IMR-90 (cell line): Measurements from ENCODE around the gene TERC. TPM values are rescaled to one million over a fixed set of nuclear protein-coding genes. Genes with fewer than 3 reads are reported as not detected.

Experiments used
- ATAC-seq: fragments of 200-7000 bp; cut with Tn5 transposase; 2 replicates; pipeline ENCODE4 v1.9.1; 2020; ENCODE audit warnings: low read depth, mild to moderate bottlenecking, moderate library complexity
- BruUV-seq: library from RNA; stranded (reverse); fragments of 400-500 nt; replicated peaks from 2 replicates; lab custom pipeline; 2021; lab: Mats Ljungman, UMichigan
- CTCF ChIA-PET: fragments of 300-600 bp; formaldehyde crosslinking; extraction: SDS; loops from one replicate; lab custom pipeline; 2021; ENCODE audit warnings: antibody characterized with exemption; lab: Yijun Ruan, JAX
- POLR2A ChIA-PET: fragments of 300-600 bp; sonication (Branson Sonifier 250); formaldehyde crosslinking; loops from one replicate; lab custom pipeline; 2022; ENCODE audit warnings: antibody characterized with exemption; ENCODE audit not compliant: unreplicated experiment; lab: Charles Lee
- DNase-seq: peaks from one replicate; pipeline ENCODE4 v3.0.0; 2013
- H2AFZ ChIP-seq: replicated peaks from 2 replicates; pipeline ENCODE3; 2013; ENCODE audit warnings: low read length, mild to moderate bottlenecking; ENCODE audit not compliant: poor library complexity
- H2AK5ac ChIP-seq: 2 replicates; pipeline ENCODE4 v1.6.1; 2013; ENCODE audit warnings: low read depth, low read length, inconsistent platforms
- H2AK9ac ChIP-seq: replicated peaks from 2 replicates; pipeline ENCODE3; 2013; ENCODE audit warnings: mild to moderate bottlenecking, low read depth, low read length, moderate library complexity; ENCODE audit not compliant: poor library complexity
- H2BK120ac ChIP-seq: 2 replicates; pipeline ENCODE4 v1.6.1; 2013; ENCODE audit warnings: low read depth, low read length, inconsistent platforms
- H2BK15ac ChIP-seq: 3 replicates; pipeline ENCODE4 v1.6.1; 2013; ENCODE audit warnings: low read depth, low read length, inconsistent platforms
- H2BK20ac ChIP-seq: 2 replicates; pipeline ENCODE4 v1.6.1; 2013; ENCODE audit warnings: low read depth, mild to moderate bottlenecking, inconsistent platforms, low read length, moderate library complexity
- H2BK5ac ChIP-seq: 2 replicates; pipeline ENCODE4 v1.6.1; 2013; ENCODE audit warnings: mild to moderate bottlenecking, low read depth, low read length, inconsistent platforms; ENCODE audit not compliant: poor library complexity, severe bottlenecking
- H3K14ac ChIP-seq: replicated peaks from 2 replicates; pipeline ENCODE4 v1.6.1; 2013; ENCODE audit warnings: low read depth, low read length, inconsistent platforms
- H3K18ac ChIP-seq: 2 replicates; pipeline ENCODE4 v1.6.1; 2013; ENCODE audit warnings: low read depth, low read length, control low read depth
- H3K23ac ChIP-seq: 2 replicates; pipeline ENCODE4 v1.6.1; 2013; ENCODE audit warnings: low read depth, low read length, inconsistent platforms
- H3K27ac ChIP-seq: 2 replicates; pipeline ENCODE4 v1.5.1; 2013; ENCODE audit warnings: mild to moderate bottlenecking, control low read depth, low read length; ENCODE audit not compliant: insufficient read depth
- H3K27me3 ChIP-seq: 2 replicates; pipeline ENCODE4 v1.6.1; 2013; ENCODE audit warnings: low read length; ENCODE audit not compliant: control insufficient read depth, insufficient read depth
- H3K36me3 ChIP-seq: 2 replicates; pipeline ENCODE4 v1.6.1; 2013; ENCODE audit warnings: low read length, mixed read lengths; ENCODE audit not compliant: control insufficient read depth, insufficient read depth
- H3K4ac ChIP-seq: 2 replicates; pipeline ENCODE4 v1.6.1; 2013; ENCODE audit warnings: low read depth, low read length, inconsistent platforms
- H3K4me1 ChIP-seq: 2 replicates; pipeline ENCODE4 v1.6.1; 2013; ENCODE audit warnings: low read length, mixed read lengths; ENCODE audit not compliant: control insufficient read depth, insufficient read depth
- H3K4me2 ChIP-seq: 2 replicates; pipeline ENCODE4 v1.6.1; 2013; ENCODE audit warnings: low read depth, mild to moderate bottlenecking, control low read depth, low read length, moderate library complexity
- H3K4me3 ChIP-seq: 2 replicates; pipeline ENCODE4 v1.5.1; 2013; ENCODE audit warnings: low read depth, mild to moderate bottlenecking, control low read depth, low read length, moderate library complexity; ENCODE audit not compliant: insufficient read depth
- H3K56ac ChIP-seq: 2 replicates; pipeline ENCODE4 v1.6.1; 2013; ENCODE audit warnings: low read length, inconsistent platforms; ENCODE audit not compliant: insufficient read depth; ENCODE audit errors: extremely low read depth
- H3K79me1 ChIP-seq, 2 experiments: 2 replicates each; pipeline ENCODE4 v1.6.1; 2013; ENCODE audit warnings: low read length in 2 of 2, inconsistent platforms in 1 of 2, low read depth in 1 of 2
- H3K9ac ChIP-seq: 2 replicates; pipeline ENCODE4 v1.6.1; 2013; ENCODE audit warnings: low read depth, low read length, control low read depth
- H3K9me1 ChIP-seq: 2 replicates; pipeline ENCODE4 v1.6.1; 2013; ENCODE audit warnings: low read length, inconsistent platforms; ENCODE audit not compliant: insufficient read depth
- H3K9me3 ChIP-seq: 2 replicates; pipeline ENCODE4 v1.6.1; 2013; ENCODE audit warnings: low read length; ENCODE audit not compliant: control insufficient read depth, insufficient read depth
- H4K20me1 ChIP-seq: 2 replicates; pipeline ENCODE4 v1.6.1; 2013; ENCODE audit warnings: low read length, inconsistent platforms; ENCODE audit not compliant: insufficient read depth
- H4K5ac ChIP-seq: 2 replicates; pipeline ENCODE4 v1.6.1; 2013; ENCODE audit warnings: mild to moderate bottlenecking, low read depth, low read length, control low read depth
- H4K8ac ChIP-seq, 2 experiments: 2 replicates each; pipeline ENCODE4 v1.6.1; 2013; ENCODE audit warnings: low read depth in 2 of 2, low read length in 2 of 2, control low read depth in 1 of 2, inconsistent platforms in 1 of 2
- H4K91ac ChIP-seq: 2 replicates; pipeline ENCODE4 v1.6.1; 2013; ENCODE audit warnings: low read depth, low read length, inconsistent platforms; ENCODE audit not compliant: insufficient read depth
- BHLHE40 ChIP-seq: fragments of 150-350 bp; IDR thresholded peaks from 2 replicates; pipeline ENCODE4 v1.6.1; 2016; ENCODE audit warnings: mild to moderate bottlenecking, low read depth, low read length
- RAD21 ChIP-seq: IDR thresholded peaks from 2 replicates; pipeline ENCODE4 v1.6.1; 2012; ENCODE audit warnings: low read length, improper control_type of control experiment
- WGBS, 2 experiments: methylation state at CpG; one replicate each; pipeline versions ENCODE4 v1.1.5 to v1.1.7; 2013; ENCODE audit warnings: missing lambda C conversion rate in 2 of 2; ENCODE audit not compliant: insufficient read length in 1 of 2; ENCODE audit errors: extremely low coverage in 2 of 2; 5-methylcytosine and 5-hydroxymethylcytosine counted together
- dilution Hi-C: fragments of 300-500 bp; cut with HindIII; formaldehyde crosslinking; loops from one replicate; pipeline ENCODE4 v1.14.3; 2018; ENCODE audit warnings: low sequenced_read_pairs; ENCODE audit not compliant: unreplicated experiment
- in situ Hi-C: fragments of 300-500 bp; cut with MboI; formaldehyde crosslinking; loops from 3 replicates; pipeline ENCODE4 v1.14.3; 2019; ENCODE audit warnings: low sequenced_read_pairs, inconsistent platforms, mixed read lengths
- intact Hi-C: fragments of 100-400 bp; cut with micrococcal nuclease; formaldehyde crosslinking; loops from 2 replicates; pipeline ENCODE4 v1.10.0; 2022
- polyA plus RNA-seq, 3 experiments: library from polyadenylated mRNA; depleted of rRNA; stranded (reverse); fragments of >200 nt; gene quantifications; 2 replicates each; pipeline ENCODE4 v1.2.3, GENCODE V29; 2012; ENCODE audit warnings: low replicate concordance in 1 of 3
- total RNA-seq: library from RNA; depleted of rRNA; stranded (reverse); fragments of >200 nt; gene quantifications from 2 replicates; pipeline ENCODE4 v1.2.3, GENCODE V29; 2012

Gene TERC
- total and polyA plus RNA-seq, 2 of the 4 experiments (the other 2 are of a cell fraction), result 57.0 TPM; not detected in 1

DNA sequence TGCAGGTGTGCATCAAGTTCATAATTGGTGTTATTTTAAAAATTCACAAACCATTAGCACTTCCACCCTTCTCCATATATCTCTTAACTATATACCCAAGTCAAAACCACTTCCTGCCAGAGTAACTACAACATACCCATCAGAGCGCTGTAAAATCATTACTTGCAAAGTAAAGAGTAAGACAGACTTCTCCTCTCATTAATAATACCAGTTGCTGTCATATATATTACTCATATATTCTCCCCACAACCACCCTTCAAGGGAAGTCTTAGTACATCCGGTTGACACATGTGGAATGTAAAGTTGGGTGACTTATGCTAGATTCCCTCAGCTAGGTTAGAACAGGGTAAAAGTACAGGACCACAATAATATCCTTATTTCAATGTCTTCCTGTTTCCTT is 5.6 kb downstream of the TERC start:
- Histone ChIP-seq H4K5ac (no peak overlapping the region), H3K27me3 (no peaks in the 10 kb centered on the region), H3K9me1 (no peaks in the 10 kb centered on the region), H3K9me3 (peaks cover 3% of the 10 kb centered on the region; the same call in 1 of the 2 replicates), H3K4me2 (no peak overlapping the region), H4K20me1 (no peaks in the 10 kb centered on the region), H2BK20ac (no peak overlapping the region; the same call in 1 of the 2 replicates), H3K14ac (no peak overlapping the region), H2BK15ac (0 out of 3 replicates have a peak overlapping the region, but pooled peaks have one; percentile 62), H3K4me1 (peaks cover 5% of the 10 kb centered on the region; the same call in 1 of the 2 replicates), H4K91ac (no peak overlapping the region), H4K8ac (peak overlapping the region; percentile 71 to 75; a peak in 1 of 4 replicates), H3K4me3 (no peak overlapping the region), H3K27ac (no peak overlapping the region), H2BK120ac (peak overlapping the region; percentile 57; the same call in 1 of the 2 replicates), H2AK5ac (no peak overlapping the region), H3K18ac (no peak overlapping the region), H3K4ac (no peak overlapping the region), H3K79me1 (no peaks in the 10 kb centered on the region), H3K23ac (no peak overlapping the region), H2AFZ (no peak overlapping the region), H3K9ac (no peak overlapping the region), H3K36me3 (no peaks in the 10 kb centered on the region), H2BK5ac (peak overlapping the region; percentile 68), H2AK9ac (no peak overlapping the region), H3K56ac (no peak overlapping the region)
- intact Hi-C loops, result no loop called here
- TF ChIP-seq BHLHE40 (no peak), RAD21 (no peak)
- WGBS, 2 experiments, result no CpG with 5 or more reads among the region's 2 CpGs
- ATAC-seq, result no peak
- ChIA-PET CTCF (no interaction called here), POLR2A (no interaction called here)
- no TSS peak for BruUV-seq
- in situ Hi-C loops, result loop anchor here (25.0 kb wide), 1 partner anchor 1672 kb away; the partner anchor contains the start of gene GOLIM4
- dilution Hi-C loops, result no loop called here
- DNase-seq, result peak; percentile 75
